HepG2 (cell line): ENCODE measurements around the gene ZNF84. TPM values are rescaled to one million over a fixed set of nuclear protein-coding genes. Genes with fewer than 3 reads are reported as not detected.

Experiments used
- AGO2 ChIP-seq: fragments of 200-400 bp; formaldehyde crosslinking; optimal IDR thresholded peaks from 2 replicates; pipeline ENCODE3; 2017; ENCODE audit warnings: mild to moderate bottlenecking, low read depth, low read length, moderate library complexity
- CCAR2 ChIP-seq: fragments of 200-400 bp; formaldehyde crosslinking; optimal IDR thresholded peaks from 2 replicates; pipeline ENCODE3; 2018; ENCODE audit warnings: low read depth, mild to moderate bottlenecking, low read length, moderate library complexity
- CSRNP1 ChIP-seq: sonication (generic); formaldehyde crosslinking; IDR thresholded peaks from 2 replicates; pipeline ENCODE4 v1.8.1; 2023; ENCODE audit warnings: mild to moderate bottlenecking, missing genetic modification reagents
- DNMT3B ChIP-seq: conservative IDR thresholded peaks from 2 replicates; pipeline ENCODE4 v1.6.1; 2016; ENCODE audit warnings: missing biosample characterization, control low read depth
- FOXJ3 ChIP-seq: sonication (generic); formaldehyde crosslinking; IDR thresholded peaks from 2 replicates; pipeline ENCODE4 v1.4.0; 2020; ENCODE audit warnings: missing genetic modification reagents, mild to moderate bottlenecking, borderline replicate concordance
- GATAD2A ChIP-seq: IDR thresholded peaks from 2 replicates; pipeline ENCODE4 v1.6.1; 2016
- HINFP ChIP-seq: sonication (generic); formaldehyde crosslinking; IDR thresholded peaks from 2 replicates; pipeline ENCODE4 v1.4.0; 2020; ENCODE audit warnings: low read depth, mild to moderate bottlenecking, missing genetic modification reagents
- HIVEP1 ChIP-seq: sonication (generic); formaldehyde crosslinking; IDR thresholded peaks from 2 replicates; pipeline ENCODE4 v1.4.0; 2020; ENCODE audit warnings: mild to moderate bottlenecking, missing genetic modification reagents
- MAFF ChIP-seq: IDR thresholded peaks from 2 replicates; pipeline ENCODE4 v1.6.1; 2011; ENCODE audit warnings: low read depth, low read length, improper control_type of control experiment
- MED13 ChIP-seq: sonication (generic); formaldehyde crosslinking; IDR thresholded peaks from 2 replicates; pipeline ENCODE4 v1.5.0; 2020; ENCODE audit warnings: missing genetic modification reagents
- NAIF1 ChIP-seq: sonication (generic); formaldehyde crosslinking; IDR thresholded peaks from 2 replicates; pipeline ENCODE4 v1.5.0; 2020; ENCODE audit warnings: mild to moderate bottlenecking, missing genetic modification reagents, borderline replicate concordance
- NFKB2 ChIP-seq: sonication (generic); formaldehyde crosslinking; IDR thresholded peaks from 2 replicates; pipeline ENCODE4 v1.4.0; 2020; ENCODE audit warnings: missing genetic modification reagents, borderline replicate concordance
- NPAS2 ChIP-seq: sonication (generic); formaldehyde crosslinking; IDR thresholded peaks from 2 replicates; pipeline ENCODE4 v1.8.0; 2022; ENCODE audit warnings: mild to moderate bottlenecking, missing genetic modification reagents, borderline replicate concordance
- PATZ1 ChIP-seq: sonication (generic); formaldehyde crosslinking; IDR thresholded peaks from 2 replicates; pipeline ENCODE4 v1.4.0; 2020; ENCODE audit warnings: missing genetic modification reagents
- SP140L ChIP-seq: sonication (generic); formaldehyde crosslinking; IDR thresholded peaks from 2 replicates; pipeline ENCODE4 v1.4.0; 2020; ENCODE audit warnings: missing genetic modification reagents, borderline replicate concordance
- SP2 ChIP-seq: sonication (generic); formaldehyde crosslinking; IDR thresholded peaks from 2 replicates; pipeline ENCODE4 v1.5.1; 2020; ENCODE audit warnings: mild to moderate bottlenecking, missing genetic modification reagents
- TCF12 ChIP-seq, 2 experiments: fragments of 450-650 bp in 1 of 2; sonication (generic) in 1 of 2; formaldehyde crosslinking in 1 of 2; IDR thresholded peaks; 2 replicates each; pipeline versions ENCODE4 v1.6.1 to v1.8.0; 2017 to 2022; ENCODE audit warnings: antibody characterized with exemption in 1 of 2, mild to moderate bottlenecking in 1 of 2, missing genetic modification reagents in 1 of 2, moderate library complexity in 1 of 2
- ZNF10 ChIP-seq: sonication (generic); formaldehyde crosslinking; IDR thresholded peaks from 2 replicates; pipeline ENCODE4 v1.4.0; 2020; ENCODE audit warnings: mild to moderate bottlenecking, low read depth, missing genetic modification reagents, borderline replicate concordance
- ZNF292 ChIP-seq: sonication (generic); formaldehyde crosslinking; IDR thresholded peaks from 2 replicates; pipeline ENCODE4 v1.8.1; 2022; ENCODE audit warnings: mild to moderate bottlenecking, low read depth, missing genetic modification reagents, borderline replicate concordance
- ZNF383 ChIP-seq: sonication (generic); formaldehyde crosslinking; IDR thresholded peaks from 2 replicates; pipeline ENCODE4 v1.4.0; 2020; ENCODE audit warnings: missing genetic modification reagents, mild to moderate bottlenecking, borderline replicate concordance
- ZNF512 ChIP-seq: sonication (generic); formaldehyde crosslinking; IDR thresholded peaks from 2 replicates; pipeline ENCODE4 v1.4.0; 2020; ENCODE audit warnings: mild to moderate bottlenecking, missing genetic modification reagents
- ZNF616 ChIP-seq: sonication (generic); formaldehyde crosslinking; IDR thresholded peaks from 2 replicates; pipeline ENCODE4 v1.5.0; 2020; ENCODE audit warnings: low read depth, mild to moderate bottlenecking, missing genetic modification reagents
- ZNF775 ChIP-seq: sonication (generic); formaldehyde crosslinking; IDR thresholded peaks from 2 replicates; pipeline ENCODE4 v1.4.0; 2020; ENCODE audit warnings: missing genetic modification reagents, mild to moderate bottlenecking, moderate library complexity, borderline replicate concordance
- ZNF781 ChIP-seq: sonication (generic); formaldehyde crosslinking; IDR thresholded peaks from 2 replicates; pipeline ENCODE4 v1.5.1; 2020; ENCODE audit warnings: borderline replicate concordance, mild to moderate bottlenecking, missing genetic modification reagents; ENCODE audit errors: not compliant biosample characterization
- ZNF879 ChIP-seq: sonication (generic); formaldehyde crosslinking; IDR thresholded peaks from 2 replicates; pipeline ENCODE4 v1.8.1; 2023; ENCODE audit warnings: missing genetic modification reagents
- polyA plus RNA-seq, 8 experiments: library from polyadenylated mRNA; depleted of rRNA in 3 of 8; stranded (reverse) in 7 of 8; unstranded in 1 of 8; fragments of >200 nt; fragmentation: Illumina TruSeq in 4 of 8; extraction: Trizol in 4 of 8; gene quantifications; 2 replicates each; pipeline versions ENCODE4 v1.2.1 to v1.2.3, GENCODE V29; 2011 to 2016; ENCODE audit warnings: low read depth in 4 of 8, missing spikeins in 1 of 8, mixed read lengths in 1 of 8; ENCODE audit not compliant: insufficient read depth in 1 of 8
- total RNA-seq, 5 experiments: library from RNA; depleted of rRNA; stranded (reverse); fragments of >200 nt; fragmentation: Illumina TruSeq; extraction: Trizol; gene quantifications; 2 replicates each; pipeline ENCODE4 v1.2.3, GENCODE V29; 2016; ENCODE audit warnings: low read depth in 1 of 5

Gene ZNF84
- total and polyA plus RNA-seq, 2 of the 13 experiments (the other 11 are each of a cell fraction or from before 2014, with no cell fraction given), result 15.5 to 21.8 TPM

GRCh38 chr12:133080026-133080367, 42.7 kb downstream of the ZNF84 start (continued):
- peak; percentile 80; the same call in 1 of the 2 replicates for TF ChIP-seq FOXJ3
- TF ChIP-seq SP2, result no peak
- no peak for TF ChIP-seq ZNF616
- no peak for TF ChIP-seq SP140L (CRISPR knock-in tag)
- TF ChIP-seq NAIF1, result no peak
- TF ChIP-seq ZNF10 (CRISPR knock-in tag), result no peak
- TF ChIP-seq DNMT3B (CRISPR knock-in tag), result no peak
- no peak for TF ChIP-seq GATAD2A (CRISPR knock-in tag)
- TF ChIP-seq CSRNP1 (CRISPR knock-in tag), result no peak
- peak; percentile 72; the same call in 1 of the 2 replicates for TF ChIP-seq PATZ1 (CRISPR knock-in tag)
- TF ChIP-seq NFKB2 (CRISPR knock-in tag), result peak; percentile 47; the same call in 1 of the 2 replicates
- no peak for TF ChIP-seq ZNF292 (CRISPR knock-in tag)
- no peak for TF ChIP-seq ZNF879 (CRISPR knock-in tag)
- TF ChIP-seq ZNF775 (CRISPR knock-in tag), result no peak
- TF ChIP-seq AGO2, result no peak
- TF ChIP-seq ZNF781 (CRISPR knock-in tag), result no peak
- no peak for TF ChIP-seq MED13 (CRISPR knock-in tag)
- no peak for TF ChIP-seq MAFF
- TF ChIP-seq ZNF383 (CRISPR knock-in tag), result no peak
- no peak for TF ChIP-seq ZNF512 (CRISPR knock-in tag)
- no peak for TF ChIP-seq CCAR2
- TF ChIP-seq NPAS2 (CRISPR knock-in tag), result no peak
- TF ChIP-seq HINFP (CRISPR knock-in tag), result no peak
- TF ChIP-seq TCF12 (IDR thresholded peaks at IDR 0.05), result no peak
- no peak for TF ChIP-seq TCF12 (CRISPR knock-in tag; IDR thresholded peaks at IDR 0.05)
- peak; percentile 40; the same call in 1 of the 2 replicates for TF ChIP-seq HIVEP1 (CRISPR knock-in tag)
